ENCODE results near the gene DBN1. TPM values are rescaled to one million over a fixed set of nuclear protein-coding genes. Genes with fewer than 3 reads are reported as not detected.

Gene DBN1
- total and polyA plus RNA-seq, 9 of the 15 experiments (the other 6 are each of a cell fraction or from before 2014, with no cell fraction given): 0.25 to 87.2 (median 27.9) TPM

DNA sequence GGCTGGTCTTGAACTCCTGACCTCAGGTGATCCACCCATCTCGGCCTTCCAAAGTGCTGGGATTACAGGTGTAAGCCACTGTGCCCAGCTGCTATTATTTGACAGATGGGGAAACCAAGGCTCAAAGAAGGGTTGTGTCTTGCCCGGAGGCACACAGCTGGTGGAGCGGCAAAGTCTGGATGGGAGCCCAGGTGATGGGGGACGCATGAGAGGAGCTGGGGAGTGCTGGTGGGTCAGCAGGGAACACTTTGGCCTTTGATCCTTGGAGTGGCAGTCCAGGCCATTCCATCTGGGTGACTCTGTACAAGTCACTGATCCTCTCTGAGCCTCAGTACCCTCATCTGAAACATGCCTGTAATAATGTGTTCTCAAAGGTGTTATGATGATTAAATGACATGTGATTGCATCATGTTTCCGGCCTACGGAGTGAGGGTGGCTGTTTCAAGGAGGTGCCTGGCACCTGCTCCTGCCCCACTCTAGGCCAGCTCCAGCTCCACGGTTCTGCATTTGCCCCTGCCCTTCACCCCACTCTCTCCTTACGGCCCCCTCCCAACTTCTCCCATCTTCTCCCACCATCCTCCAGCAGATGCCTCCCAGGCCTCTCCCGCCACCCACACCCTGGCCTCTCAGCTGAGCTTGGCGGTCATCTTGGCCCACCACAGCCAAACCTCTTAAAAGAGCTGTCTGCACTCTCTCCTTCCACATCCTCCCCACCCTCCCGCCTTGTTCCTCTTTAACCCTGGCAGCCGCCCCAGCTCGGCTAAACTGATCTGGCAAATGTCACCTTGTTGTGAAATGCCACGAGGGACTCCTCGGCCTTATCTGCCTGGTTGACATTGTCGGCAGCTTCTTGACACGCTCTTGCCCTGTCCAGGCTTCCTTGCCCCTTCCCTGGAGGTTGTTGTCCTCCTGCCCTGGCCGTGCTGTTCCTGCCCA, 5.5 kb upstream of the DBN1 start (continued):
- TF ChIP-seq KDM1A (IDR thresholded peaks at IDR 0.05): no peak
- TF ChIP-seq, protein P1, sequence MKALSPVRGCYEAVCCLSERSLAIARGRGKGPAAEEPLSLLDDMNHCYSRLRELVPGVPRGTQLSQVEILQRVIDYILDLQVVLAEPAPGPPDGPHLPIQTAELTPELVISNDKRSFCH (CRISPR knock-in tag; IDR thresholded peaks at IDR 0.05): no peak
- TF ChIP-seq, protein P1 (tag; IDR thresholded peaks at IDR 0.05): no peak
- TF ChIP-seq, protein P2, sequence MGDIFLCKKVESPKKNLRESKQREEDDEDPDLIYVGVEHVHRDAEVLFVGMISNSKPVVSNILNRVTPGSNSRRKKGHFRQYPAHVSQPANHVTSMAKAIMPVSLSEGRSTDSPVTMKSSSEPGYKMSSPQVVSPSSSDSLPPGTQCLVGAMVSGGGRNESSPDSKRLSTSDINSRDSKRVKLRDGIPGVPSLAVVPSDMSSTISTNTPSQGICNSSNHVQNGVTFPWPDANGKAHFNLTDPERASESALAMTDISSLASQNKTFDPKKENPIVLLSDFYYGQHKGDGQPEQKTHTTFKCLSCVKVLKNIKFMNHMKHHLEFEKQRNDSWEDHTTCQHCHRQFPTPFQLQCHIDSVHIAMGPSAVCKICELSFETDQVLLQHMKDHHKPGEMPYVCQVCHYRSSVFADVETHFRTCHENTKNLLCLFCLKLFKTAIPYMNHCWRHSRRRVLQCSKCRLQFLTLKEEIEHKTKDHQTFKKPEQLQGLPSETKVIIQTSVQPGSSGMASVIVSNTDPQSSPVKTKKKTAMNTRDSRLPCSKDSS (IDR thresholded peaks at IDR 0.05; ENCODE audit: low read depth, partially characterized antibody): no peak
- TF ChIP-seq, protein P3, sequence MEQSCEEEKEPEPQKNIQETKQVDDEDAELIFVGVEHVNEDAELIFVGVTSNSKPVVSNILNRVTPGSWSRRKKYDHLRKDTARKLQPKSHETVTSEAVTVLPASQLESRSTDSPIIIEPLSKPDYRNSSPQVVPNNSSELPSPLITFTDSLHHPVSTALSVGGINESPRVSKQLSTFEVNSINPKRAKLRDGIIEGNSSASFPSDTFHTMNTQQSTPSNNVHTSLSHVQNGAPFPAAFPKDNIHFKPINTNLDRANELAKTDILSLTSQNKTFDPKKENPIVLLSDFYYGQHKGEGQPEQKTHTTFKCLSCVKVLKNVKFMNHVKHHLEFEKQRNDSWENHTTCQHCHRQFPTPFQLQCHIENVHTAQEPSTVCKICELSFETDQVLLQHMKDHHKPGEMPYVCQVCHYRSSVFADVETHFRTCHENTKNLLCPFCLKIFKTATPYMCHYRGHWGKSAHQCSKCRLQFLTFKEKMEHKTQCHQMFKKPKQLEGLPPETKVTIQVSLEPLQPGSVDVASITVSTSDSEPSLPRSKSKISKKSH (CRISPR knock-in tag; IDR thresholded peaks at IDR 0.05): no peak
- no peak for TF ChIP-seq POLR2B (IDR thresholded peaks at IDR 0.05; ENCODE audit: low read depth, partially characterized antibody)
- no peak for TF ChIP-seq NFYB (IDR thresholded peaks at IDR 0.05; ENCODE audit: extremely low read depth, insufficient read length)
- TF ChIP-seq ZFP30 (CRISPR knock-in tag; IDR thresholded peaks at IDR 0.05; ENCODE audit: borderline replicate concordance): no peak
- 0 out of 2 replicates have a peak, but pooled peaks have one; percentile 39 for TF ChIP-seq POLR2AphosphoS5 (IDR thresholded peaks at IDR 0.05; ENCODE audit: control insufficient read depth, insufficient read depth, low read depth, low read length)
- TF ChIP-seq CSDE1 (IDR thresholded peaks at IDR 0.05): no peak
- no peak for TF ChIP-seq ZNF551 (CRISPR knock-in tag; IDR thresholded peaks at IDR 0.05)
- TF ChIP-seq ZNF586 (CRISPR knock-in tag; conservative IDR thresholded peaks at IDR 0.05): no peak
- TF ChIP-seq, protein P4, sequence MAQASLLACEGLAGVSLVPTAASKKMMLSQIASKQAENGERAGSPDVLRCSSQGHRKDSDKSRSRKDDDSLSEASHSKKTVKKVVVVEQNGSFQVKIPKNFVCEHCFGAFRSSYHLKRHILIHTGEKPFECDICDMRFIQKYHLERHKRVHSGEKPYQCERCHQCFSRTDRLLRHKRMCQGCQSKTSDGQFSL (CRISPR knock-in tag; IDR thresholded peaks at IDR 0.05): no peak; the same call in 1 of the 2 replicates
- TF ChIP-seq, protein P4 (tag; IDR thresholded peaks at IDR 0.05): 0 out of 4 replicates have a peak, but pooled peaks of 1 of the 2 experiments have one; percentile 22
- peak; percentile 24; the same call in 1 of the 2 replicates for TF ChIP-seq GTF2A2 (tag; IDR thresholded peaks at IDR 0.05)
- TF ChIP-seq ZNF184 (CRISPR knock-in tag; IDR thresholded peaks at IDR 0.05): no peak
- TF ChIP-seq CBX5 (IDR thresholded peaks at IDR 0.05; ENCODE audit: borderline replicate concordance, low read depth): no peak
- TF ChIP-seq ZNF347 (CRISPR knock-in tag; IDR thresholded peaks at IDR 0.05; ENCODE audit: low read depth): no peak
- TF ChIP-seq HMGN3 (IDR thresholded peaks at IDR 0.05; ENCODE audit: borderline replicate concordance, extremely low read depth, insufficient read length, low read depth, low read length): no peak
- no peak for TF ChIP-seq PHTF2 (CRISPR knock-in tag; IDR thresholded peaks at IDR 0.05)
- TF ChIP-seq, protein P5, sequence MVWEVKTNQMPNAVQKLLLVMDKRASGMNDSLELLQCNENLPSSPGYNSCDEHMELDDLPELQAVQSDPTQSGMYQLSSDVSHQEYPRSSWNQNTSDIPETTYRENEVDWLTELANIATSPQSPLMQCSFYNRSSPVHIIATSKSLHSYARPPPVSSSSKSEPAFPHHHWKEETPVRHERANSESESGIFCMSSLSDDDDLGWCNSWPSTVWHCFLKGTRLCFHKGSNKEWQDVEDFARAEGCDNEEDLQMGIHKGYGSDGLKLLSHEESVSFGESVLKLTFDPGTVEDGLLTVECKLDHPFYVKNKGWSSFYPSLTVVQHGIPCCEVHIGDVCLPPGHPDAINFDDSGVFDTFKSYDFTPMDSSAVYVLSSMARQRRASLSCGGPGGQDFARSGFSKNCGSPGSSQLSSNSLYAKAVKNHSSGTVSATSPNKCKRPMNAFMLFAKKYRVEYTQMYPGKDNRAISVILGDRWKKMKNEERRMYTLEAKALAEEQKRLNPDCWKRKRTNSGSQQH (CRISPR knock-in tag; IDR thresholded peaks at IDR 0.05): peak; percentile 96
- no peak for TF ChIP-seq FOXK1 (CRISPR knock-in tag; IDR thresholded peaks at IDR 0.05; ENCODE audit: borderline replicate concordance)

All from K562 (cell line).